IPS DF 6.9 (cell line): ENCODE data around the gene LRAT.
A peak's percentile ranks its signal among the peaks of the same experiment; 100 is the strongest.
"Not testable (repeated sequence)": the region's sequence is repeated elsewhere in the genome, so short reads cannot be mapped to it uniquely, and the experiment has no call there.

Source experiments
- DNase-seq: peaks from one replicate; pipeline ENCODE4 v3.0.0-alpha.2; 2013; ENCODE audit warnings: low read depth, low spot score
- H3K27ac ChIP-seq: one replicate; pipeline ENCODE4 v1.5.1; 2013; ENCODE audit warnings: low read length, control low read depth
- H3K27me3 ChIP-seq: 2 replicates; pipeline ENCODE4 v1.6.1; 2013; ENCODE audit warnings: mild to moderate bottlenecking, low read length; ENCODE audit not compliant: control insufficient read depth, insufficient read depth
- H3K36me3 ChIP-seq: 2 replicates; pipeline ENCODE4 v1.6.1; 2013; ENCODE audit warnings: low read length; ENCODE audit not compliant: control insufficient read depth, insufficient read depth
- H3K4me1 ChIP-seq: 2 replicates; pipeline ENCODE4 v1.6.1; 2013; ENCODE audit warnings: low read length; ENCODE audit not compliant: control insufficient read depth, insufficient read depth
- H3K4me3 ChIP-seq: 2 replicates; pipeline ENCODE4 v1.5.1; 2013; ENCODE audit warnings: mild to moderate bottlenecking, low read length
- H3K9me3 ChIP-seq: 2 replicates; pipeline ENCODE4 v1.6.1; 2013; ENCODE audit warnings: low read length, inconsistent platforms; ENCODE audit not compliant: control insufficient read depth, insufficient read depth
- WGBS: extraction: QIAGEN DNeasy Blood & Tissue Kit; methylation state at CpG from one replicate; pipeline ENCODE4 v1.1.7; 2013; ENCODE audit warnings: mixed read lengths, missing lambda C conversion rate; ENCODE audit not compliant: insufficient read length, insufficient coverage; 5-methylcytosine and 5-hydroxymethylcytosine counted together

LRAT gene

DNA sequence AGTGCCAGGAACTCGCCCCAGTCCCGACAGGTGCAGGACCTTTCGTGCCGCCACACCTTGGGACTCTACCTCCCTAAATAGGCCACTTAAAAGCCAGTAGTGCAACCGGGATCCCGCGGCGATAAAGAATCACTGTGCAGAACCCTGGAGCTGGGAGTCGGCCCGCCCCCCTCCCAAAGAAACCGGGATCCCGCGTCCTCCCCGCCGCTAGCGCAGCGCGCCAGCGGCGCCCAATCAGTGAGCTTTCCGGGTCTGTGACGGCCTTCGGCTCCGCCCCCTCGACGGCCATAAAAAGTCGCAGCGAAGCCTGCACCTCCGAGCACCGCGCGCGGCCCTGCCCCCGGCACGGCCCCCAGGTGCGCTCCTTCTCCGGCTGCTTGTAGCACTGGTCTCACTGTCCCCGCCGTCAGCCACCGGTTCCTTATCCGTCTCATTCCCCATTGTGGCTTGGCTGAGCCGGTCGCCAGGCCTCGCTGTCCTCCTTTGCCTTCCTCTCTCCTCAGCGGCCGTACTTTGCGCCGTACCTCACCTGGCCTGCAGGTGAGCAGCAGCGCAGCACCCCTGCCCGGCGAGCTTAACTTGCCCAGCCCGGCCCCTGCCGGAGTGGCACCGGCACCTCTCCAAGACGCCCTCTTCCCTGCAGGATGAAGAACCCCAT, at the start of gene LRAT:
Gene LRAT (plus strand): TSS at position 318 of the 658 bp plus-strand sequence. CDS start 327 bp downstream, at position 645.
- DNase-seq = peak; percentile 73
- Histone ChIP-seq H3K4me3 (peak within 1 kb of the TSS; percentile 85), H3K4me1 (peaks cover 3% of the 10 kb centered on the region; the same call in 1 of the 2 replicates), H3K9me3 (no peaks in the 10 kb centered on the region), H3K27me3 (peaks cover 10% of the 10 kb centered on the region; the same call in 1 of the 2 replicates), H3K36me3 (no peaks in the 10 kb centered on the region), H3K27ac (no peak within 1 kb of the TSS)
- WGBS = no CpG with 5 or more reads among the region's 55 CpGs

DNA sequence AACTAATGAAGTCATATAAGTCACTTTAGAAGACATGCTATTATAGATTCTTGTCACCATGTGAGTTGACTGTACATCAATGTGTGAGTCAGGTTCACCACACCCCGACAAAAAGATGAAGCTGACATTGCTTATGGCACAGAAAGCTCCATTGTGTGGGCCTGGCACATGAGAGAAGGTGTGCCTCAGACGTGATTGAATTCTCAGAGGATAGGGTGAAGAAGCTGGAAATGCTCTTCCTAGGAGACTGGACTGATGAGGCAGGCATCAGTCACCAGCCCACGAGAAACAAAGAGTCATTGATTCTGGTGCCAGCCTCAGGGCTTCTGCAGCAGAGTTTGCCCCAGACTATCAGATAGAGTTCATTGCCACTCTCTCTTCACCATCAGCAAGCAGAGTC, 35.9 kb upstream of the LRAT start:
- Histone ChIP-seq H3K9me3 (no peaks in the 10 kb centered on the region), H3K27ac (no peak overlapping the region), H3K4me1 (peaks cover 1% of the 10 kb centered on the region; the same call in 1 of the 2 replicates), H3K4me3 (no peak overlapping the region), H3K27me3 (no peaks in the 10 kb centered on the region), H3K36me3 (no peaks in the 10 kb centered on the region)
- WGBS = no CpG with 5 or more reads among the region's 3 CpGs
- DNase-seq = no peak

DNA sequence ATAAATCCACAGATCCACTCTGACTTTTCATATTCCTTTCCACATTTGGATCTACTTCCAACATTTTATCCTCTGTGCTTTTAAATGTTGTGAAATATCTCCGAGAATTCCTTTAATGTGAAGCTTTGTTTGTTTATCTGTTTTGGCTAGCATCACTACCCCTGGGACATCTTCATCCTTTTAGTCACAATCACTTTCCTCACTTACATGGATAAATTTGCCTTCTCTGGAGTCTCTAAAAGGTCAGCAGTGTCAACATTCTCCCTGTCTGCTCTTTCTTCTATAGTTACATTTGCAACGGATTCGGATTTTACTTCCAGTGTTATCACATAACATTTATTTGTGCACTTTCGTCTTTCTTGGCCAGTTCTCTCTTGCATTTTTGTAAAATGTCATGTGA, 34.2 kb upstream of the LRAT start:
- no peak overlapping the region for H3K4me3 ChIP-seq
- H3K4me1 ChIP-seq = peaks cover 1% of the 10 kb centered on the region; the same call in 1 of the 2 replicates
- no CpG with 5 or more reads among the region's 4 CpGs for WGBS
- H3K27ac ChIP-seq = no peak overlapping the region
- H3K36me3 ChIP-seq = no peaks in the 10 kb centered on the region
- no peaks in the 10 kb centered on the region for H3K27me3 ChIP-seq
- H3K9me3 ChIP-seq = no peaks in the 10 kb centered on the region
- DNase-seq = no peak

DNA sequence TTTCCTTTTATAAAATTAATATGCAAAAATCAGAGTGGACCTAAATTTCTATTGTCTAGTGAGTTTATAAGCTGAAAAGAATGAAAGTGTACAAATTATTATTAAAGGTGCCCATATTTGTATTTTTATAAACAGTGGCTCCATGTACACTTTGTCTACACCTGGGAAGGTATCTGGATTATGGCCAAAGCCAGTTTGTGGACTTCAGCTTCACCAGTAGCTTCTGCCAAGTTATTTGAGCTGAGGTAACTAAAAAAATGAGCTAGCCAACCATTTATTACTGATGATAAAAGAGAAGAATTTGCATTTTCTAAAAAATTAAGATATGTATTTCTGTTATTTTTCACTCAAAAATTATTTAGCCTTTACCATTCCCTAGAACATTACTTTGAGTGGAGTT, 32.3 kb upstream of the LRAT start:
- no peak for DNase-seq
- Histone ChIP-seq H3K4me3 (no peak overlapping the region), H3K27ac (no peak overlapping the region), H3K4me1 (peaks cover 1% of the 10 kb centered on the region; the same call in 1 of the 2 replicates), H3K9me3 (no peaks in the 10 kb centered on the region), H3K27me3 (no peaks in the 10 kb centered on the region), H3K36me3 (no peaks in the 10 kb centered on the region)

DNA sequence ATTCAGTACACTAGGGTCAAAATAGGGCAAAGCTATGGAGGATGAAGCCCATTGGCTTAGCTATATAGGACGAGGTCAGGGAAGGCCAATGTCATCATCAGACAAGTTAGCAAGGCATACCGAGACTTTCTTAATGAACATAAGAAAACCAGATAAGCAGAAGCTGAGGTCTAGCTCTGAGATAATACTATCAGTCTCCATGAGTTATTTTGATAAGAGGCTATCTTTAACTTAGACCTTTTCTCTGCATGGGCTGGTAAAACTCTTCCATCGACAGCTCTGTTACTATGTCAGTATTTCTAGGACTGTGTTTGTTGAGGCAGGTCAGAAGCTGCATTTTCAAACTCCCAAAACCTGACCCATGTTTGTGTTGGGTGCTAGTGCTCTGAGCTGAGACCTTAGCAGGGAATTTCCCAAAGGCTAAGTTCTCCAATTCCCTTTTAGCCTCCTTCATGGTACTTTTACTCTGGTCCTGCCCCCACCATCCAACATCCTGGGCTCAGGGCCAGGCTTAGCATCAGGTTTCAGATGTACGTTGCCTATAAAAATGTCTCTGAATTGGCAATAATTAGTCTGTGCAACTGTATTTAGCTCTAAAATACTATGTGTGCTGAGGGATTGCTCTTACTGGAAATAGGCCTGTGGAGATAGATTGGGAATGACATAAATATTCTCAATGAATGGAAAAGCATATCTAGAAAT, 29.3 kb upstream of the LRAT start:
- DNase-seq = no peak
- H3K9me3 ChIP-seq = no peaks in the 10 kb centered on the region
- H3K36me3 ChIP-seq = no peaks in the 10 kb centered on the region
- no CpG with 5 or more reads among the region's 4 CpGs for WGBS
- no peaks in the 10 kb centered on the region for H3K27me3 ChIP-seq
- peaks cover 3% of the 10 kb centered on the region; the same call in 1 of the 2 replicates for H3K4me1 ChIP-seq
- H3K4me3 ChIP-seq = no peak overlapping the region
- no peak overlapping the region for H3K27ac ChIP-seq

DNA sequence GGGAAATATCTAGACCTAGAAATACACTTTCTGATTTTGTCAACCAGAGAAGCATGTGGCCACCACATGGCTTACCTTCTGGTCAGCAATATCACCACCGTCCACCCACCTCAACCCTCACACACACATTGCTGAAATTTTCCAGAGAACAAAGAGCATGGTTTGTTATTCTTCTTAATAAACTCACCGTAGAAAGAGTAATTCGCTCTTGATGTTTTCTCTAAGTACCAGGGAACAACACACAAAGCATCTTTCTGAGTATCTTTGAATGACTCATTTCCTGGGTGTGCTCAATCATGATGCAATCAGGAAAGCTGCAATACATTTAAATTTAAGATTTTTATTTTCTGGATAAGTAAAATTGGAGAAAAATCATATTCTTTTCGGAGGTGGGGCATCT, 24.7 kb upstream of the LRAT start:
- no peaks in the 10 kb centered on the region for H3K27me3 ChIP-seq
- no peaks in the 10 kb centered on the region for H3K9me3 ChIP-seq
- no peak overlapping the region for H3K27ac ChIP-seq
- H3K4me1 ChIP-seq = 0 out of 2 replicates have a peak, but pooled peaks cover 1% of the 10 kb centered on the region
- H3K4me3 ChIP-seq = no peak overlapping the region
- no peak for DNase-seq
- no peaks in the 10 kb centered on the region for H3K36me3 ChIP-seq
- no CpG with 5 or more reads among the region's 4 CpGs for WGBS

DNA sequence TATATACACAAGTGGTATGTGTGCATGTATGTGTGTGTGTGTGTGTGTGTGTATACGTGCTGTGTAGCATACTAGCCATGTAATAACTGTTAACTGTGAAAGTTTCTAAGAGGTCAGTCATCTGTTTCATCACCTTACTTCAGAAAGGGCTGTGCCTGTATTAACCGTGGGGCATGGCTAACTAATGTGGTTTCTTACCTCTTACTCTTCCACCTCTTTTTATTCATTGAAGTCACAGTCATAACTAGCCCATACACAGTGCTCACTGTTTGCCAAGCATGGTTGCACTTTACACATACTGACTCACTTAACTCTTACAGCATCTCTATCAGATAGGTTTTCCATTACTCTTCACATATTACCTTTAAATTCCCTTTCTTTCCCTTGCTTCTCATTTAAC, 23.7 kb upstream of the LRAT start:
- Histone ChIP-seq H3K4me3 (no peak overlapping the region), H3K36me3 (no peaks in the 10 kb centered on the region), H3K4me1 (0 out of 2 replicates have a peak, but pooled peaks cover 1% of the 10 kb centered on the region), H3K27ac (no peak overlapping the region), H3K9me3 (no peaks in the 10 kb centered on the region), H3K27me3 (no peaks in the 10 kb centered on the region)
- no CpG with 5 or more reads among the region's 2 CpGs for WGBS
- no peak for DNase-seq

DNA sequence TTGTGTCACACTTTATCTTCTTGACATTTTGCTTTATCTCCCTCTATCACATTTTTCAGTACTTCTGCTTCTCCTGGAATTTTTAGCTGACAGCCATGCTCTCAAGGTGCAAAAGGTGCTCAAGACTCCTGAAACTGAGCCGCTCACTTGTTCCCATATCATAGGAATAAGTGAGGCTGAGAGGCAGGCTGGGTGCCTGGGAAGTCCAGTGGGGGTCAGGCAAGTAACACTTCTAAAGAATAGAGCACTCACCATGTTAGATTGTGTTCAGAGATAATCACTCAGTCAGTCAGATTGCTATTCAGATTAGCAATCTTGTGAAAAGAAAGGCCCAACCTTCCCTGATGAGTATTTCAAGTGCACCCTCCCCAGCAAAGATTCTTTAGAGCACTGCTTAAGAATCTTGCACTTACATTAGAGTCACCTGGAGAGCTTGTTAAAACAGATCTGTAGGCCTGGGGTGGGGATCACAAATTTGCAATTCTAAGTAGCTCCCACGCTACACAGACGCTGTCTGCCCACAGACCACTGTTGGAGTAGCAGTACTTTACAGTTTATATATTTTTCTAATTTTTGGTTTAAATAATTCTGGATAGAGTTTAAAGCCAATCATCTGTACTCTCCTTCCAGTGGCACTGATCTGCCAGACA, 23.1 kb upstream of the LRAT start:
- Histone ChIP-seq H3K4me1 (0 out of 2 replicates have a peak, but pooled peaks cover 1% of the 10 kb centered on the region), H3K27me3 (no peaks in the 10 kb centered on the region), H3K9me3 (no peaks in the 10 kb centered on the region), H3K4me3 (no peak overlapping the region), H3K27ac (no peak overlapping the region), H3K36me3 (no peaks in the 10 kb centered on the region)
- no CpG with 5 or more reads among the region's 3 CpGs for WGBS
- DNase-seq = no peak

DNA sequence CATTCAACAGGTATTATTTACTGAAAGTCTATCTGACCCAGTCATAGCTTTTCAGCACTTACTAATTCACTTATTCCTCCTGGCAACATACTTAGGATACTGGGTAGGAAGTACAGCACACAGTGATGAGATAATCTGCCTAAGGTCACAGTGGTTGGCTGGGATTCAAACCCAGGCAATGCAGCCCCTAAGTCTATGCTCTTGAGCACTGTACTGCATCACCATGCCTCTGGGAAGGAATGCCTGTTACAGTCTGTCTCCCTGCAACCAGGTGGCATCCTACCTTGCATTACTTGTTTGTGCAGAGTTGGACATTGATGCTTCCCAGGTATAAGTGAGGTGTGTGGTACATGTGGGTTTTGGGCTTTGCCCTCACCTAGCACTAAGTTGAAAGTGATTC, 21.5 kb upstream of the LRAT start:
- DNase-seq = no peak
- no peaks in the 10 kb centered on the region for H3K27me3 ChIP-seq

DNA sequence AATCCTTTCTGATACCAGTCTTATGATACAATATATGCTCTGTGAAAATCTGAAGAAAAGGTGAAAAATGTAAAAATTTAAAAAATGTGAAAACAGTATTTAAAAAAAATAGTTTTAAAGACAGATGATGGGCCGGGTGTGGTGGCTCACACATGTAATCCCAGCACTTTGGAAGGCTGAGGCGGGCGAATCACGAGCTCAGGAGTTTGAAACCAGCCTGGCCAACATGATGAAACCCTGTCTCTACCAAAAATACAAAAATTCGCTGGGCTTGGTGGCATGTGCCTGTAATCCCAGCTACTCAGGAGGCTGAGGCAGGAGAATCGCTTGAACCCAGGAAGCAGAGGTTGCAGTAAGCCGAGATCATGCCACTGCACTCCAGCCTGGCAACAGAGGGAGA, 20.2 kb upstream of the LRAT start:
- WGBS = 100% methylated on average over 1 of the region's 7 CpGs
- not testable (repeated sequence) for H3K27ac ChIP-seq, H3K9me3 ChIP-seq, H3K27me3 ChIP-seq, H3K4me1 ChIP-seq, H3K4me3 ChIP-seq, H3K36me3 ChIP-seq, DNase-seq

More for the DNA sequence above, 21.5 kb upstream of the LRAT start:
- Histone ChIP-seq H3K36me3 (no peaks in the 10 kb centered on the region), H3K9me3 (no peaks in the 10 kb centered on the region), H3K4me1 (0 out of 2 replicates have a peak, but pooled peaks cover 1% of the 10 kb centered on the region), H3K27ac (no peak overlapping the region), H3K4me3 (no peak overlapping the region)
